Hepatocyte (in vitro differentiated cells): ENCODE data around the gene ARL8B. TPM values are rescaled to one million over a fixed set of nuclear protein-coding genes. Genes with fewer than 3 reads are reported as not detected.
A peak's percentile ranks its signal among the peaks of the same experiment; 100 is the strongest.

ENCODE experiments used
- DNase-seq: peaks from one replicate; pipeline ENCODE4 v3.0.0-alpha.2; 2016; ENCODE audit warnings: low spot score
- H2AFZ ChIP-seq: fragments of 200-600 bp; sonication (generic); 2 replicates; pipeline ENCODE4 v1.6.0; 2016; ENCODE audit warnings: antibody characterized with exemption, mild to moderate bottlenecking
- H3K27ac ChIP-seq: fragments of 200-600 bp; sonication (generic); 2 replicates; pipeline ENCODE4 v1.5.1; 2016; ENCODE audit warnings: mild to moderate bottlenecking
- H3K27me3 ChIP-seq: fragments of 200-600 bp; sonication (generic); 2 replicates; pipeline ENCODE4 v1.6.1; 2016
- H3K36me3 ChIP-seq: fragments of 200-600 bp; sonication (generic); replicated peaks from 2 replicates; pipeline ENCODE4 v1.5.1; 2016; ENCODE audit warnings: low read depth; ENCODE audit not compliant: insufficient read depth
- H3K4me1 ChIP-seq: fragments of 200-600 bp; sonication (generic); 2 replicates; pipeline ENCODE4 v1.5.1; 2016; ENCODE audit warnings: mild to moderate bottlenecking, moderate library complexity; ENCODE audit not compliant: insufficient read depth
- H3K4me2 ChIP-seq: fragments of 200-600 bp; sonication (generic); 2 replicates; pipeline ENCODE4 v1.6.0; 2016
- H3K4me3 ChIP-seq: fragments of 200-600 bp; sonication (generic); 2 replicates; pipeline ENCODE4 v1.5.1; 2016; ENCODE audit warnings: mild to moderate bottlenecking
- H3K79me2 ChIP-seq: fragments of 200-600 bp; sonication (generic); 2 replicates; pipeline ENCODE4 v1.6.0; 2017; ENCODE audit warnings: mild to moderate bottlenecking
- H3K9me2 ChIP-seq: fragments of 200-600 bp; sonication (generic); replicated peaks from 2 replicates; pipeline ENCODE4 v1.6.0; 2017; ENCODE audit warnings: mild to moderate bottlenecking; ENCODE audit not compliant: insufficient read depth
- H3K9me3 ChIP-seq: fragments of 200-600 bp; sonication (generic); 2 replicates; pipeline ENCODE4 v1.5.1; 2016; ENCODE audit warnings: low read depth, mild to moderate bottlenecking
- H4K20me1 ChIP-seq: fragments of 200-600 bp; sonication (generic); 2 replicates; pipeline ENCODE4 v1.6.0; 2016; ENCODE audit warnings: mild to moderate bottlenecking; ENCODE audit not compliant: insufficient read depth, poor library complexity, severe bottlenecking
- CTCF ChIP-seq: fragments of 200-600 bp; sonication (generic); IDR thresholded peaks from 2 replicates; pipeline ENCODE4 v1.5.1; 2016; ENCODE audit warnings: antibody characterized with exemption, mild to moderate bottlenecking; ENCODE audit not compliant: poor library complexity
- EZH2 ChIP-seq: fragments of 200-600 bp; sonication (generic); IDR thresholded peaks from 2 replicates; pipeline ENCODE4 v1.6.1; 2016; ENCODE audit warnings: antibody characterized with exemption, mild to moderate bottlenecking, borderline replicate concordance
- EZH2phosphoT487 ChIP-seq: fragments of 200-600 bp; sonication (generic); IDR thresholded peaks from one replicate; pipeline ENCODE4 v1.6.1; 2018; ENCODE audit warnings: antibody characterized with exemption, mild to moderate bottlenecking, low read depth, moderate library complexity; ENCODE audit not compliant: unreplicated experiment, severe bottlenecking
- WGBS: methylation state at CpG from one replicate; pipeline ENCODE4 v1.1.6; 2016; ENCODE audit warnings: low lambda C conversion rate; ENCODE audit errors: missing lambda C conversion rate; 5-methylcytosine and 5-hydroxymethylcytosine counted together
- polyA plus RNA-seq: library from polyadenylated mRNA; unstranded; fragments of >200 nt; fragmentation: Nextera tagmentation; extraction: Ambion mirVana; gene quantifications from 2 replicates; pipeline ENCODE4 v1.2.1, GENCODE V29; 2016
- total RNA-seq: library from RNA; depleted of rRNA; stranded (reverse); fragments of >200 nt; gene quantifications from 2 replicates; pipeline ENCODE4 v1.2.3, GENCODE V29; 2014

Gene ARL8B
- total and polyA plus RNA-seq, 2 experiments from 2014 or later, result 58.1 to 94.4 TPM

GRCh38 chr3:5188419-5189221, 66.5 kb downstream of the ARL8B start:
- Histone ChIP-seq H4K20me1 (no peaks in the 10 kb centered on the region), H2AFZ (peak overlapping the region; percentile 73), H3K4me1 (peaks cover 14% of the 10 kb centered on the region), H3K36me3 (no peaks in the 10 kb centered on the region), H3K79me2 (peaks cover 59% of the 10 kb centered on the region), H3K27me3 (no peaks in the 10 kb centered on the region), H3K9me2 (no peaks in the 10 kb centered on the region), H3K4me2 (peak overlapping the region; percentile 70), H3K27ac (peak overlapping the region; percentile 97), H3K9me3 (no peaks in the 10 kb centered on the region), H3K4me3 (peak overlapping the region; percentile 93)
- WGBS, result 5% methylated on average over 19 of the region's 26 CpGs
- TF ChIP-seq CTCF, result no peak
- TF ChIP-seq EZH2, result no peak
- DNase-seq, result peak; percentile 61

GRCh38 chr3:5190147-5190791, 68.2 kb downstream of the ARL8B start:
- H2AFZ ChIP-seq, result no peak overlapping the region
- no peak overlapping the region for H3K4me3 ChIP-seq
- H3K9me2 ChIP-seq, result no peaks in the 10 kb centered on the region
- no peak for TF ChIP-seq EZH2phosphoT487
- no peak for TF ChIP-seq EZH2
- TF ChIP-seq CTCF, result no peak
- H3K4me2 ChIP-seq, result peak overlapping the region; percentile 70
- no peaks in the 10 kb centered on the region for H3K27me3 ChIP-seq
- WGBS, result 83% methylated on average over 7 of the region's 7 CpGs
- DNase-seq, result no peak
- H4K20me1 ChIP-seq, result no peaks in the 10 kb centered on the region
- H3K9me3 ChIP-seq, result no peaks in the 10 kb centered on the region
- no peak overlapping the region for H3K27ac ChIP-seq
- no peaks in the 10 kb centered on the region for H3K36me3 ChIP-seq
- H3K4me1 ChIP-seq, result peaks cover 23% of the 10 kb centered on the region
- peaks cover 72% of the 10 kb centered on the region for H3K79me2 ChIP-seq

- no peak overlapping the region for H2AFZ ChIP-seq
- H3K27ac ChIP-seq, result no peak overlapping the region
- DNase-seq, result no peak
- no peak overlapping the region for H3K4me2 ChIP-seq
- no peaks in the 10 kb centered on the region for H3K9me2 ChIP-seq
- TF ChIP-seq EZH2phosphoT487, result no peak
- TF ChIP-seq EZH2, result no peak
- TF ChIP-seq CTCF, result no peak
- H3K79me2 ChIP-seq, result peaks cover 84% of the 10 kb centered on the region
- H3K27me3 ChIP-seq, result no peaks in the 10 kb centered on the region
- H3K9me3 ChIP-seq, result no peaks in the 10 kb centered on the region
- H3K36me3 ChIP-seq, result no peaks in the 10 kb centered on the region
- no peaks in the 10 kb centered on the region for H4K20me1 ChIP-seq
- WGBS, result 80% methylated on average over 5 of the region's 5 CpGs
- peaks cover 31% of the 10 kb centered on the region for H3K4me1 ChIP-seq
- H3K4me3 ChIP-seq, result no peak overlapping the region
Measured at GRCh38 chr3:5191555-5192304, 69.6 kb downstream of the ARL8B start.
